Suprapubic skin (tissue), 4 donors: ENCODE measurements around the gene NLRP10. TPM values are rescaled to one million over a fixed set of nuclear protein-coding genes. Genes with fewer than 3 reads are reported as not detected.
"Not testable (repeated sequence)": the region's sequence is repeated elsewhere in the genome, so short reads cannot be mapped to it uniquely, and the experiment has no call there.

ENCODE experiments used
- DNase-seq, 2 donors: peaks; one replicate each; pipeline ENCODE4 v3.0.0-alpha.2; 2019; ENCODE audit warnings: low spot score in 2 of 2
- H3K27ac ChIP-seq: fragments of 200-600 bp; sonication (generic); one replicate; pipeline ENCODE4 v1.5.1; 2019
- H3K27me3 ChIP-seq: fragments of 200-600 bp; sonication (generic); one replicate; pipeline ENCODE4 v1.5.1; 2019
- H3K36me3 ChIP-seq: fragments of 200-600 bp; sonication (generic); one replicate; pipeline ENCODE4 v1.5.1; 2019
- H3K4me1 ChIP-seq: fragments of 200-600 bp; sonication (generic); one replicate; pipeline ENCODE4 v1.5.1; 2019
- H3K4me3 ChIP-seq: fragments of 200-600 bp; sonication (generic); one replicate; pipeline ENCODE4 v1.5.1; 2019; ENCODE audit warnings: mild to moderate bottlenecking
- H3K9me3 ChIP-seq: fragments of 200-600 bp; sonication (generic); one replicate; pipeline ENCODE4 v1.5.1; 2019
- CTCF ChIP-seq, 2 donors: fragments of 200-600 bp in 1 of 2; fragments of 450-650 bp in 1 of 2; sonication (generic) in 1 of 2; IDR thresholded peaks; one replicate each; pipeline ENCODE4 v1.5.1; 2016 to 2019; ENCODE audit warnings: antibody characterized with exemption in 2 of 2, mild to moderate bottlenecking in 1 of 2, moderate library complexity in 1 of 2
- EP300 ChIP-seq: sonication (generic); formaldehyde crosslinking; IDR thresholded peaks from one replicate; pipeline ENCODE4 v1.6.1; 2017; ENCODE audit warnings: antibody characterized with exemption
- POLR2A ChIP-seq, 2 donors: fragments of 450-650 bp; IDR thresholded peaks; one replicate each; pipeline ENCODE4 v1.6.1; 2017; ENCODE audit warnings: antibody characterized with exemption in 2 of 2, mild to moderate bottlenecking in 2 of 2, moderate library complexity in 2 of 2
- POLR2AphosphoS5 ChIP-seq, 3 donors: sonication (generic); formaldehyde crosslinking; IDR thresholded peaks; one replicate each; pipeline ENCODE4 v1.6.1; 2017; ENCODE audit warnings: antibody characterized with exemption in 3 of 3
- WGBS: methylation state at CpG from one replicate; pipeline ENCODE4 v1.1.5; 2018; 5-methylcytosine and 5-hydroxymethylcytosine counted together
- total RNA-seq, 4 donors: library from RNA; depleted of rRNA; stranded (reverse); fragments of >200 nt; gene quantifications; one replicate each; pipeline ENCODE4 v1.1.0, GENCODE V29; 2016

The NLRP10 gene
- total RNA-seq, 4 donors from 2014 or later: 12.9 to 68.0 (median 42.4) TPM

- 53% methylated on average over 1 of the region's 1 CpG for WGBS
- H3K36me3 ChIP-seq: peaks cover 24% of the 10 kb centered on the region
- no peaks in the 10 kb centered on the region for H3K4me1 ChIP-seq
- H3K27ac ChIP-seq: no peak overlapping the region
- TF ChIP-seq EP300 (no peak), CTCF (IDR thresholded peaks at IDR 0.05) (no peak), POLR2AphosphoS5 (IDR thresholded peaks at IDR 0.05) (no peak)
- no peak for DNase-seq
- H3K9me3 ChIP-seq: no peaks in the 10 kb centered on the region
- H3K4me3 ChIP-seq: no peak overlapping the region
- no peaks in the 10 kb centered on the region for H3K27me3 ChIP-seq
Observed at GRCh38 chr11:8002676-8003075, 37.4 kb upstream of the NLRP10 start.

GRCh38 chr11:8000390-8000789 is 35.1 kb upstream of the NLRP10 start:
- H3K4me3 ChIP-seq: no peak overlapping the region
- TF ChIP-seq EP300 (no peak), POLR2A (IDR thresholded peaks at IDR 0.05) (no peak), CTCF (IDR thresholded peaks at IDR 0.05) (no peak), POLR2AphosphoS5 (IDR thresholded peaks at IDR 0.05) (no peak)
- H3K9me3 ChIP-seq: no peaks in the 10 kb centered on the region
- WGBS: 92% methylated on average over 5 of the region's 5 CpGs
- DNase-seq: no peak
- H3K4me1 ChIP-seq: no peaks in the 10 kb centered on the region
- peaks cover 47% of the 10 kb centered on the region for H3K36me3 ChIP-seq
- no peak overlapping the region for H3K27ac ChIP-seq
- H3K27me3 ChIP-seq: no peaks in the 10 kb centered on the region

DNA sequence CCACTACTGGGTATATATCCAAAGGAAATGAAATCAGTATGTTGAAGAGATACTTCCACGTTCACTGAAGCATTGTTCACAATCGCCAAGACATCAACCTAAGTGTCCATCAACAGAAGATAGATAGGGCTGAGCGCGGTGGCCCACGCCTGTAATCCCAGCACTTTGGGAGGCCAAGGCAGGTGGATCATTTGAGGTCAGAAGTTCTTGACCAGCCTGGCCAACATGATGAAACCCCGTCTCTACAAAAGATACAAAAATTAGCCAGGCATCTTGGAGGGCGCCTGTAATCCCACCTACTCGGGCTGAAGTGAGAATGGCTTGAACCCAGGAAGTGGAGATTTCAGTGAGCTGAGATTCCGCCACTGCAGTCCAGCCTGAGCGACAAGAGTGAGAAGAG is 34.5 kb upstream of the NLRP10 start:
- 91% methylated on average over 10 of the region's 10 CpGs for WGBS
- Histone ChIP-seq H3K4me1 (no peaks in the 10 kb centered on the region), H3K4me3 (no peak overlapping the region), H3K36me3 (peaks cover 53% of the 10 kb centered on the region), H3K27me3 (no peaks in the 10 kb centered on the region), H3K9me3 (no peaks in the 10 kb centered on the region), H3K27ac (no peak overlapping the region)
- TF ChIP-seq CTCF (IDR thresholded peaks at IDR 0.05): no peak
- no peak for TF ChIP-seq EP300
- no peak for TF ChIP-seq POLR2A (IDR thresholded peaks at IDR 0.05)
- TF ChIP-seq POLR2AphosphoS5 (IDR thresholded peaks at IDR 0.05): no peak
- no peak for DNase-seq

- TF ChIP-seq POLR2AphosphoS5 (IDR thresholded peaks at IDR 0.05): no peak
- no peak for TF ChIP-seq CTCF (IDR thresholded peaks at IDR 0.05)
- TF ChIP-seq POLR2A (IDR thresholded peaks at IDR 0.05): no peak
- TF ChIP-seq EP300: no peak
- Histone ChIP-seq H3K27ac (no peak overlapping the region), H3K36me3 (peaks cover 83% of the 10 kb centered on the region), H3K4me1 (no peaks in the 10 kb centered on the region), H3K9me3 (no peaks in the 10 kb centered on the region), H3K27me3 (no peaks in the 10 kb centered on the region), H3K4me3 (no peak overlapping the region)
- 87% methylated on average over 6 of the region's 6 CpGs for WGBS
- no peak for DNase-seq
Observed at GRCh38 chr11:7994581-7995278, 29.5 kb upstream of the NLRP10 start.

DNA sequence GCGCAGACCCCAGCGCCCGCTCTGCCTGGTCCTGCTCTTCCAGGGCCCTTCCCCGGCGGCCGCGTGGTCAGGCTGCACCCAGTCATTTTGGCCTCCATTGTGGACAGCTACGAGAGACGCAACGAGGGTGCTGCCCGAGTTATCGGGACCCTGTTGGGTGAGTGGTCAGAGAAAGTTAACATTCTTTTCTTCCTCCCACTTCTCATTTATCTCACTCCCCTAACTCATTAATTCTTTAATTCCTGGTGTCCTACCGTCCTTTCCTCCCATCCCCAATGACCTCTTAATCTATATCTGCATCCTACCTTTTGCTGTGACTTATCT is 22.3 kb upstream of the NLRP10 start:
- WGBS: 4% methylated on average over 13 of the region's 13 CpGs
- peaks cover 29% of the 10 kb centered on the region for H3K4me1 ChIP-seq

More for the DNA sequence above, 22.3 kb upstream of the NLRP10 start:
- Histone ChIP-seq H3K4me3 (peak overlapping the region; percentile 72), H3K27ac (peak overlapping the region; percentile 28), H3K36me3 (peaks cover 13% of the 10 kb centered on the region)
- H3K9me3 ChIP-seq, DNase-seq, H3K27me3 ChIP-seq: not testable (repeated sequence)
